NCI-H146 treated with DMSO at 0.1 percent for 48 hours (cell line): ENCODE results near the gene LENEP.

Experiments used
- DNase-seq: peaks from one replicate; lab custom pipeline; 2025; ENCODE audit not compliant: unreplicated experiment; lab: John Stamatoyannopoulos, UW

LENEP gene

GRCh38 chr1:155026154-155026553 lies 32.8 kb downstream of the LENEP start:
- DNase-seq = no peak

GRCh38 chr1:155026588-155026987 lies 33.2 kb downstream of the LENEP start:
- DNase-seq = no peak

GRCh38 chr1:155029513-155030242 lies 36.3 kb downstream of the LENEP start:
- DNase-seq = no peak

GRCh38 chr1:155030243-155030795 lies 36.9 kb downstream of the LENEP start:
- no peak for DNase-seq

GRCh38 chr1:155030899-155031298 lies 37.5 kb downstream of the LENEP start:
- no peak for DNase-seq

- DNase-seq = no peak
Measured at GRCh38 chr1:155032886-155033285, 39.5 kb downstream of the LENEP start.

GRCh38 chr1:155033524-155033923 lies 40.1 kb downstream of the LENEP start, which contains the start of the genes DCST1 and DCST2:
Gene DCST1, plus strand, starts transcription at chr1:155033824. Its CDS starts 213 bp downstream, at chr1:155034037.
Gene DCST2, minus strand, starts transcription at chr1:155033781. Its CDS starts 80 bp downstream, at chr1:155033701.
- DNase-seq = no peak

GRCh38 chr1:155034318-155035208 lies 41.2 kb downstream of the LENEP start:
- no peak for DNase-seq

GRCh38 chr1:155035936-155036335 lies 42.5 kb downstream of the LENEP start:
- DNase-seq = no peak

- DNase-seq = no peak
Measured at GRCh38 chr1:155037043-155037442, 43.7 kb downstream of the LENEP start.

GRCh38 chr1:155037851-155038441 lies 44.6 kb downstream of the LENEP start:
- no peak for DNase-seq

GRCh38 chr1:155038602-155039307 lies 45.4 kb downstream of the LENEP start:
- DNase-seq = no peak

- DNase-seq = no peak
Measured at GRCh38 chr1:155039308-155039669, 45.9 kb downstream of the LENEP start.

- DNase-seq = no peak
Measured at GRCh38 chr1:155040358-155041093, 47.1 kb downstream of the LENEP start.

- no peak for DNase-seq
Measured at GRCh38 chr1:155042789-155043188, 49.4 kb downstream of the LENEP start.

- DNase-seq = no peak
Measured at GRCh38 chr1:155043301-155043702, 49.9 kb downstream of the LENEP start.

- DNase-seq = no peak
Measured at GRCh38 chr1:155043793-155044192, 50.4 kb downstream of the LENEP start.
